Measurements from ENCODE around the gene SUMO4.

GRCh38 chr6:149441740-149442139 lies 41.7 kb downstream of the SUMO4 start:
- TF ChIP-seq CTCF (IDR thresholded peaks at IDR 0.05) (no peak), EZH2 (IDR thresholded peaks at IDR 0.05; ENCODE audit: borderline replicate concordance, insufficient read depth, low read depth, low read length, poor library complexity, severe bottlenecking) (no peak)
